LoVo (cell line): Measurements from ENCODE around the gene OTOG.
A peak's percentile ranks its signal among the peaks of the same experiment; 100 is the strongest.

Experiments
- DNase-seq: peaks from one replicate; pipeline ENCODE4 v3.0.0-alpha.2; 2016; ENCODE audit warnings: low spot score

The OTOG gene, protein sequence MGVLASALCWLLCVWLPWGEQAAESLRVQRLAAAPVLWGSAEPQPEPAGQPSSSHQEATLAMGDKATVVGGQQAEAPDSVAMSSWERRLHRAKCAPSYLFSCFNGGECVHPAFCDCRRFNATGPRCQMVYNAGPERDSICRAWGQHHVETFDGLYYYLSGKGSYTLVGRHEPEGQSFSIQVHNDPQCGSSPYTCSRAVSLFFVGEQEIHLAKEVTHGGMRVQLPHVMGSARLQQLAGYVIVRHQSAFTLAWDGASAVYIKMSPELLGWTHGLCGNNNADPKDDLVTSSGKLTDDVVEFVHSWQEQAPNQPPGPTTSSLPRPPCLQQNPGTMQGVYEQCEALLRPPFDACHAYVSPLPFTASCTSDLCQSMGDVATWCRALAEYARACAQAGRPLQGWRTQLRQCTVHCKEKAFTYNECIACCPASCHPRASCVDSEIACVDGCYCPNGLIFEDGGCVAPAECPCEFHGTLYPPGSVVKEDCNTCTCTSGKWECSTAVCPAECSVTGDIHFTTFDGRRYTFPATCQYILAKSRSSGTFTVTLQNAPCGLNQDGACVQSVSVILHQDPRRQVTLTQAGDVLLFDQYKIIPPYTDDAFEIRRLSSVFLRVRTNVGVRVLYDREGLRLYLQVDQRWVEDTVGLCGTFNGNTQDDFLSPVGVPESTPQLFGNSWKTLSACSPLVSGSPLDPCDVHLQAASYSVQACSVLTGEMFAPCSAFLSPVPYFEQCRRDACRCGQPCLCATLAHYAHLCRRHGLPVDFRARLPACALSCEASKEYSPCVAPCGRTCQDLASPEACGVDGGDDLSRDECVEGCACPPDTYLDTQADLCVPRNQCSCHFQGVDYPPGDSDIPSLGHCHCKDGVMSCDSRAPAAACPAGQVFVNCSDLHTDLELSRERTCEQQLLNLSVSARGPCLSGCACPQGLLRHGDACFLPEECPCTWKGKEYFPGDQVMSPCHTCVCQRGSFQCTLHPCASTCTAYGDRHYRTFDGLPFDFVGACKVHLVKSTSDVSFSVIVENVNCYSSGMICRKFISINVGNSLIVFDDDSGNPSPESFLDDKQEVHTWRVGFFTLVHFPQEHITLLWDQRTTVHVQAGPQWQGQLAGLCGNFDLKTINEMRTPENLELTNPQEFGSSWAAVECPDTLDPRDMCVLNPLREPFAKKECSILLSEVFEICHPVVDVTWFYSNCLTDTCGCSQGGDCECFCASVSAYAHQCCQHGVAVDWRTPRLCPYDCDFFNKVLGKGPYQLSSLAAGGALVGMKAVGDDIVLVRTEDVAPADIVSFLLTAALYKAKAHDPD (N-terminal part only)

DNA sequence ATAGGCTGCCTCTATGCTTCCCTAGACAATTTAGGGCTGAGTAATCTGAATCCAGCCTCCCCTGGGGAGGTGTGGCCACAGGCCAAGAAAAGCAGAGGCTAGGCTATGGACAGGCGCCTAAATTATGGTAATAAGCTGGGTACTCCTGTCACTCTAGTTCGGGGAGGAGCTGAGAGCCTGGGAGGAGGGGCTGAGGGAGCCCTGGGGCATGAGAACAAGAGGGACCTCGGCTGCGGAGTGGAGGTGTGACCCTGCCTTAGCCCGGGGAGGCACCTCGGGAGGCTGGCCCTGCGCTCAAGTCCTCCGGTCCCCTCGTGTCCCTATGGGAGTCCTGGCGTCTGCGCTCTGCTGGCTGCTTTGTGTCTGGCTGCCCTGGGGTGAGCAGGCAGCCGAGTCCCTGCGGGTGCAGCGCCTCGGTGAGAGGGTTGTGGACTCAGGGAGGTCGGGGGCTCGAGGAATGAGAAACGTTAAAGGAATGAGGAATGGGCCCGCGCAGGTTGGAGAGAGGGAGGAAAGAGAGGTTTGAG, at the start of gene OTOG:
Gene OTOG (plus strand): TSS at position 209 of the 527 bp plus-strand sequence. CDS start 114 bp downstream, at position 323.
- no peak for DNase-seq

DNA sequence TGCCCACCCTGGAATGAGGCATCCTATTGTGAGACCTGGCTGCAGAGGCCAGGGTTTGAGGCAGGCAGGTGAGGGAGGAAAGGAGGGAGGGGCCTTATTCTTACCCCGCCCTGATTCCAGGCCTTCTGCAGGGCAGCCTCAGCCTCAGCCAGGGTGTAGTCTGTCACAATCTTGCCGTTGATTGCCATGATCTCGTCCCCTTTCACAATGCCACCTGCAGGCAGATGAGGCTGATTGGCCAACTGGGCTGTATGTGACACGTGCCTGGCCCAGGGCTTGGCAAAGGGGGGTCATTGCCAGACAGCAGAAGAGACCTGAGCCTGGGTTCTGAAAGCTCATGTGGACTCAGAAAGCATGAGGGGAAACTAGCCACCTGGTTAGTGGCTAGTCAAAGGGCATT, 49.0 kb upstream of the OTOG start:
- no peak for DNase-seq

DNA sequence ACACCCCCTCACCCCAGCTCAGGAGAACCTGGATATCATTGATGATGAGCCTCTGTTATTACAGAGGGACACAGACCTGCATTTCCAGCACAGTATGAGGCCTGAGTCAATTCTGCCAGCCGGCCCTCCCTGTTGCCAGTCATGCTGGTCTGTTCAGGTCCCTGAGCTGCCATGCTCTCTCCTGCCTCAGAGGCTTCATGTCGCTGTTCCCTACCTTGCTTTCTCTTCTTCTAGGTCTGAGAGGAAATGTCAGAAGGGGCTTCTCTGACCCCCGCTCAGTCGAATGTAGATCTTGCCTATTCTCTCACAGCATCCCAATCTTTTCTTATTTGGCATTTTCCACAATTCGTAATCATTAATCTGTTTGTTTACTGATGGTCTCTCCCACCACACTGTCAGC, 48.6 kb upstream of the OTOG start:
- DNase-seq: no peak

DNA sequence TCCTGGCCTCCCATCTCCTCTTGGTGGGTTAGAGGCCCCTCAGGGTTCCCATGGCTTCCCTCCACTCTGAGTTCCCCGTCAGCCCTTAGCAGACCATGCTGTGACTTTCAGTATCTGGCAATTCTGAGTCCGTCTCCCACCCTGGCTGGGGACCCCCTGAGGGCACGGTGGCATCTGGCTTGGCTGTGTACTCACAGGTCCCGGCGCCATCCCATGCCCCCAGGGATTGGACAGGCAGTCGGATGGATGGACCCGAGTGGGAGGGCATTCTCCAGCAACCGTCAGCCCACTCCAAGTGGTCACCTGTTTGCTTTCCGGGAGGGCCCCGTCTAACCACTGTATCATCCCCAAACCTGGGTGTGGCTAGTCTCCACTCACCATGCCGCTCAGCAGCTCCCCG, 46.4 kb upstream of the OTOG start:
- DNase-seq: no peak

DNA sequence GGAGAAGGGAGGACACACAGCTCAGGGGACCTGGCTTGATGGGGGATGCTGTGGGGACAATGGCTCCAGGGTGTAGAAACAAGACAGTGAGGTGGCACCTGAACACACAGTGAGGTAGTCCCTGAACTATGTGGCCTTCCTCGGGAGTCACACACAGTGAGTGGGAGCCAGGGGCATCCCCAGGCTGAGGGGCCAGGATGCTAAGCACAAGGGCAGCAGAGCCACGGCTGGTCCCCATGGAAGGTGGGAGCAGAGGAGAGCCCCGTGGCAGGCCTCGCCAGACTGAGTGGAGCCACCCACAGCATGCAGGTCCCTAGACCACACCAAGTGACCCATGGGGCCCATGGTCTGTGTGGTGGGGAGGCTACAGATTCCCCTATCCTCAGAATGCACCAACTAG, 44.4 kb upstream of the OTOG start:
- no peak for DNase-seq

DNA sequence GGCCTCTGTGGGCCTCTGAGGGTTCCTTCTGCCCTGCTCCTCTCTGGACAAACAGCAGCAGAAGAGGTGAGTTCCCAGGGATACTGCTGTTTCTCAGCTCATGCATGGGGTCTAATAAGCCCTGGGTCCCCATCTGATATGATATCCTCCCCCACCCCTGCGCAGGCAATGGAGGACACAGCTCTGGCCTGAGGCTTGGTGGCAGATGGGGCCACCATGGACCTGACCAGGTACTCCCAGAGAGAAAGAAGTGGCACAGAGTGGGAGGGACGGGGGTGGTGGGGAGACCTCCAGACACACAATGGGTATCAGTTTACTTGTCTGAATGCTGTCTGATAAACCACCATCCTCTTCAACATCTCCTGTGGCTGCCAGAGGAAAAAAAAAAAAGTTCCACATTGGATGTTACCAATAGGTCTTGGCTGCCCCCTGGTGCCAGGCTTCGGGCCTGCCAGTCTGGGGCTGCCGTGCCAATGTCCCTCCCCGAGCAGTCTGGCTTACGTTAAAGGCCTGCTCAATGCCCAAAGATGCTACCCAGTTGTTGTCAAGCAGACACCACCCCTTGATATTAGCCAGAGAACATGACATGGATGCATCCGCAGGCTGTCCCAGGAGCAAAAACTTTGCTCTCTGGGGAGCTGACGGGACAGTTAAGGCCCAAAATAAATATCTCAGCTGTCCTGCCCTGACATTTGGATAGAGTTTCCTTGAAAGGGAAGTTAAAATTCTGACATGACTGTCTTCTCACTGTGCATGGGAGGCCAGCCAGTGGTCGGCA, 42.5 kb upstream of the OTOG start:
- DNase-seq: peak; percentile 60

DNA sequence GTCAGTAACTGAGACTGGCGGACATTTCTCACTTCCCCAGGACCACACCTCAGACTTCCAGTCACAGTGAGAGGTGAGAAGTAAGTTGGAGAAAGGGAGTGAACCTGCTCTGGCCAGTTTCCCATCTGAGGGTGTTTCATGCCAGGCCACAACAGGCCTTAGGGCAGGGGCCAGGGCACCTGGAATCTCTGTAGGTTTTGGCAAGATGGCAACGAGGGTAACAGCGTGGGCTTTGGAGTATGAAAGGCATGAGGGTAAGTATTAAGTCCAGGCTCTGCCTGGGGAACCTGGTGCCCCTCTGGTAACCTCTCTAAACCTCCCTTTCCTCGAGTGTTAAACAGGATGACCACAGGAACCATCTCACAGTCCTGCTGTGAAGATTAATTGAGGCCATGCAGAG, 41.9 kb upstream of the OTOG start:
- DNase-seq: no peak

DNA sequence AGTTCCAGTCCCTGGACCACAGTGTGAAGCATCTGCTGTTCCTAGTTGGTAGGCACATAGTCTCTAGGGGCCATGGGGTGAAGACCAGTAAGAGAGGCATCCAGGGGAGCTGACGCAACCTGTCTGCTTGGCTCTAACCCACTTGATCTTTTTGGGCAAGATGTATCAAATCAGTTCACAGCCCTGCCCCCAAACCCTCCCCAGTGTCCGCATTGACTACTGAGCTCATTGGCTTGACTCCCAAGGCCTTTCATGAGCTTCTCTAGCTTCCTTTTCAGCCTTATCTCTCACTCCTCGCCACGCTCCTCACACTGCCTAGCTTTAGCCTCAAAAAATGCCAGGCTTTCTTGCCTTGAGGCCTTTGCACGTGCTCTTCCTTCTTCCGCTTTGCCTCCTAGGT, 40.7 kb upstream of the OTOG start:
- DNase-seq: no peak

DNA sequence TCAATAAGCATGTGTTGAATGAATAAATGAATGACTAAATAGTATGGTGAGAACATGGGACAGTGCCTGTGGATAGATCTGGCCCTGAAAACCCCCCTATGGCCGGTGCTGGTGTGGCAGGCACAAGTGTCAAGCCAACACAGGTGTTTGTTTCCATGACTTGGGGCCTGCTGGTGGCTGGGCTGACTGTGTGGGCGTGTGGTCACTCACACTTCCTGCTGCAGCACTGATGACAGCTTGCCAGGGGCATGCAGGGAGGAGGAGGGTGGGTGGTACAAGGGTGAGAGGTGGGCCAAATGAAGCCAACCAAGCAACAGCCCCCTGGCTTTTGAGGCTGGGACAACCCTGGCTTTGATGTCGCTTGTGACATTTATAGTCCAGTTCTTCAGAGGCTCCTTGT, 40.1 kb upstream of the OTOG start:
- DNase-seq: no peak

DNA sequence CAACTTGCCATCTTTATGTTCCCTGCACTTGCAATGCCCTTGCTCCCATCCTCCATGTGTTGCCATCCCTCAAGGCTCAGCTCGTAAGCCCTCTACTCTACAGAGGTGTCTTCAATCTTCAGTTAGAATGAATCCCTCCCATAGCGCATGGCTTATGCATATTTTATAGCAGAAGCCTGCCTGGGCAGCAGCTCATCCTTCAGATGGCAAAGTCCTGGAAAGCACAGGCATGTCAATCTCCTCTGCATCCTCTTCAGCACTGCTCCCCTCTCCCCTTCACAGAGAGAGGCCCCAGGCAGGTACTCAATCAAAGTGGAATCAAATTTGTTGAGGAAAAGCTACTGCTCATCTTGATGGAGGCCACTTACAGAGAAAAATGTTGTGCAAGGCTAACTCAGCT, 39.3 kb upstream of the OTOG start:
- no peak for DNase-seq

DNA sequence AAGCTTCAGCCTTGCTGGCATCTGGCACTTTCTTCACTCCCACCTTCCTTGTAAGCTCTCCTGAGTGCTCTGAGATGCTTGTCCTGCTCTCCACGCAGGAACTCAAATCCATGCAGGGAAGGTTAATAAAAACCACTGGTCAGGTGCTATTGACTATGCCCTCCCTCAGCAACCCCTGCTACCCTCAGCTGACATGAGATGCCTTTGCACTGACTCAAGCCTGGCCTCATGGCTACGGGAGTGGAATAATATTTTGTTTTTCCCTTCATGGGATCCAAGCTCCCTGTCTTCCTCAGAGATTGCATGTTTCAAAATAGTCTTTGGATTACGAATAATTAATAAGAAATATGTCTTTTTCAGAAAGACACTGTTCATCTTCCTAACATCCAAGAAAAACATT, 38.8 kb upstream of the OTOG start:
- no peak for DNase-seq

DNA sequence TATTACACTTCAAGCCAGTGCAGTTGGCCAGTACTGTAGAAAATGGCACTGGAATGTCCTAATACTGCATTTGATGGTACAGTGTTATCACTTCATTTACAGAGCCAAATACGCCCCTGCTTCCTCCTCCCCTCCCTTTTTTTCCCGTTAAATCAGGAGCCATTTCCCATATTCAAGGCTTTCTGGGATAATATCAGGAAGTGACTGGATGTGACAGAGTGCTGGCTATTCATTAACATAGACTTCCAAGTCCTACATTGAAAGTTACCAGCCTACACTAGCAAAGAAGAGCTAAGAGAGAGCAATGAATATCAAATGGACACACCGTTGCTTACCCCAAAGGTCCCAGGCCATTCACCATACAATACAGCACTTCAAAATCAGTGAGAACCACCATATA, 38.3 kb upstream of the OTOG start:
- no peak for DNase-seq

DNA sequence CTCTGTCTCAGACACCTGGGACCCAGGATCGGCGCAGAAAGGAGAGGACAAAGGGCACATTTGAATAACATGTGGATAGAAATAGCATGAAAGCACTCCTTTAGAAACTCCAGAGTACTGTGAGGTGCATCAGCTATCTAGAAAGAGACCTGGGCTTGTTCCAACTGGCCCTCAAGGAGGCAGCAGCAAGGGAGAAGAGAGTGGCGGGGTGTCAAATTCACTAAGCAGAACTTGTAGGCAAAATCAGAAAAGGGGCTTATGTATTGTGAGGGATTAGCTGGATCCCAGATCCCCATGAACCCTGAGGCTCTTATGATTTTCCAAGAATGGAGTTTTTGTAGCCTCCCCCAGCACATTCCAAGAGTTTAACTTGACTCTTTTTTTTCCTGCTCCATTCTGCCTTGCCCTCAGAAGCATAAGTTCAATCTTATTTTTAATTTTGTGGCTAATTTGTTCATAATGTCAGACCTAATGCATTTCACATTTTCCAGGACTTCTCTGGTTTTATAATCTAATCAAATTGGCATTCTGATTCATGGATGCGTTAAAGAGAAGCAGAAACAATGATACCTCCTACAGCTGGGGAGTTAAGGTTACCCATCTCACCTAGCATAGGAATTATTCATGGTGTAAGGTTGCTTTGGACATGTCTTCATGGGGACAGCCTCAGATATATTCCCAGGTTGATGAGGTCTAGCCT, 36.4 kb upstream of the OTOG start:
- DNase-seq: no peak

DNA sequence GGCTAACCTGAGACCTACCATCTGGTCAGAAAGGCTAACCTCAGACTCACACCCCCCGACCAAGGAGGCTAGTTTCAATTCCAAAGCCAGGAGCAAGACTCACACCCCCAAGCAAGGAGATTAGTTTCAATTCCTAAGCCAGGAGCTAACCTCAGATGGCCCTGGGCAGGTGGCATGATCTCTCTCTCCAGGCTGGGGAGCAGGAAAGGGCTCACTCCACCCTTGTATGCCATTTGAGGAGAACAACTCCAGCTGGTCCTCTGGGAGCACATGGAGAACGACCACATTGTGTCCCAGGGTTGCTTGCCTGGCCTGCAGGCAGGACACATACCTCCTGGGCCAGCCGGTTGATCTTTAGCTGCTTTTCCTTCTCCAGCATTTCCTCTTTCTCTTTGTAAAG, 35.5 kb upstream of the OTOG start:
- no peak for DNase-seq

DNA sequence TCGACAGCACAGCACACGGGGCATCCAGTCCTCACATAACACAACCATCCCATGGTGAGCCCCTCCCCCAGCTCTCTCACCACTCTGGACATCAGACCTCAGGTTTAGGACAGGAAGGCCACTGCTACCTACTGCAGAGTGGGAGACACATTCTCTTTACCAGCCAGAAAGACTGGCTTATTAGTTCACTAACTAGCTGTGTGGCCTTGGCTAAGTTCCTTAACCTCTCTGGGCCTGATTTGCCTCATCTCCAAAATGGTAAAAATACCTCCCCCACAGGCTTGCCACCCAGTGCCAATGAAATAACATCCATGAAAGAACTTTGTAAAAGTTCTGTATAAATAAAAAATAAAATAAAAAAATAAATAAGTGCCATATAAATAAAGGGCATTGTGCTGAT, 35.0 kb upstream of the OTOG start:
- no peak for DNase-seq

DNA sequence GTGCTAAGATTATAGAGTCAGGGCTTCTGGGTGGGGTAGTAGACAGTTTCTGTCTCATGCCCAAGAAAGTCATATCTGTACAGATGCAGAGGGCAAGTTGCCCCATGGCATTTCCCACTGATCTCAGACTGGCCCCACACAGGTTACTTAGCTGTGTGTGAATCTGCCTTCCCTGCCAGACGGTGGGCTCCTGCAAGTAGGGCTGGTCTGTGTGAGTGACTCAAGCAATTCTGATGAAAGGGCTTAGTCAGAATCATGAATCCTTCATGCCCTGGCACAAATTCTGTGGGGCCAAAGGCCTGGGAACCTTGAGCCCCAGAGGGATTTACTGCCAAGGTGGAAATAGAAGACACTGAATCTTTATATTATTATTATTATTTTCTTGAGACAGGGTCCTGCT, 33.2 kb upstream of the OTOG start:
- no peak for DNase-seq

DNA sequence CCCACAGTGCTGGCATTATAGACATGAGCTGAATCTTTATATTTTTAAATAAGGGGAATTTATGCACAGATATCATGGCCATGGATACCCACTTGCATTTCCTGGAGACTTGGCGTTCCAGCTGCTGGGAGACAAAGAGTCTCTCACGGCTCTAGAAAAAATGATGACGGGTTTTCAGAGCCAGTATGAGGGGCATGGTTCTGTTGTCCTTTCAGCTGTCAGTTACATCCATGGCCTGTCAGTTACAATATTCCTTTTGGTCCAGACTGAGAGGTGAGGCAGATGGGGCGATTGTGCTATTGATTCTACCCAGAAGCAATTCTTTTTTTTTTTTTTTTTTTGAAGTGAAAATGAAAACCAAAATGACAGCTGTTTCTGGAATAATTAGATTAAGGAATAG, 32.6 kb upstream of the OTOG start:
- DNase-seq: no peak

DNA sequence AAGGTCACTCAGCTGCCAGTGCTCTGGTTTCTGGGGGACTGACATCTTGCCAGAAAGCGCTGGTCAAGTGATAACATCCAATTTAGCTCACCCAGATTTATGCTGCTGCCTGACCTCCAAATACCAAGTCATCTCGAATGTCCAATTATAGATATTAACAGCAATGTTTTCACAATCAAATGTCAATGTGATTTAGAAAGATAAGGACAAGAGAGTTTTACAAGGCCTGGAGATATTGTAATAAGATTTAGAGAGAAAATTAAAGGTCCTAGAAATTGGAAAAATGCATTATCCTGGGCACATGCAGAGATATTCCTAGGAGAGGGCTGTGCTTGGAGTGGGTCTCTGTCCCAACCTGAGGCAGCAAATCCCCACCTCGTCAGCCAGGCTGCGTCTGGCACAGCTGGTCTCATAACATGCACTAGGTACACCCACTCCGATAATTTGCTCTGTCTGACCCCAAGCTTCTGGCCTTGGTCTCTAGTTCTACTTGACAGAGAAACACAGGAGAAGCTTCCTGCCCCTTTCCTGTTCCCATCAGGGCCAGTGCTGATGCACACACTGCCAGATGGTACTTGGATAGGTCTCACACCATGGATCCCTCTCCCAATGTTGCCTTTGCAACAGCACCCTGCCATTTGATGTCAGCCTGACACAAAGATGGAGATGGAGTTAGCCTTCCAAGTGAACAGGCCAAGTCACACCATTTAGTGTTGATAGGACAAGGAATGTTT, 31.4 kb upstream of the OTOG start:
- DNase-seq: no peak

DNA sequence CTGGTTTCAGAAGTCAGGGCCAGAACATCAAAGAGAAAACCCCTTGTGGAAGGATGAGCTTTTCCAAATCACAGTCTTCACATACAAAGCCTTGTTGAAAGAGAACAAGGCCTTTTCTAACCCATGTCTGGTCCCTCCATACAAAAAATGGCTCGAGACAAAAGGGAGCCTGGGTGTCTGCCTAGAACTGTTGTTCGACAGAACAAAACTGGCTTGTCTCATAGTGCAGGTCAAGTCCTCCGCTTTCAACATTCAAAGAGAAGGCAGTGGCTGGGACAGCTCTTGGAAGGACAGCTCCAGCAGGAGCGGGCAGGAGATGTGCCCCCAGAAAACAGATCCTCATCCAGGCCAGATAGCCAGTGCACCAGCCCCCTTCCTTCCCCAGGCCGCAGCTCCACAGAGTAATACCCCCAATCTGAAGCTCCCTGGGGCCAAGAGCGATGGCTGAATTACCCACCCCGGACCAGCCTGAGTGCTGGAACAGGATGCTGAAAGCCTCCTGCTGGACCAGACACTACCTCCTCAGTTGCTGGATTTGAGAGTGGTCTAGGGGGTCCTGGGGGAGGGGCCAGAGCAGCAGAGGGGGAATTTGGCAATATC, 30.4 kb upstream of the OTOG start:
- no peak for DNase-seq

DNA sequence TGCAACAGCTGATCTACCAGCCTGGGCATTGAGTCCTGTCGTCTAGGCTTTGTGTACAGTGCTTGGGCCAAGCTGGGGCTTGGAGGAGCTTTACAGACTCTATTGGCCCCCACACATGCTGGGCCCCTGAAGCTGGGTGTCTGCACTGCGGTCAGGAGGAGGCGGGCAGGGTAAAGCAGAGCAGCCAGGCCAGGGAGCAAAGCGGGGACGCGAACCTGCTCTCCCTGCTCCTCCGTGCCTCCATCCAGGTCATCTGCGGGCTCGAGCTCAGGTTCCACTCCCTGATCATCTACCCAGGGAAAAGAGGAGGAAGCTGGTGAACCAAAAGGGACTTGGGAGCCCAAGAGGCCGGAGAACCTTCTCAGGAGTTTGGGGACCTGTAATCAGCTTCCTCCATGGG, 29.9 kb upstream of the OTOG start:
- DNase-seq: no peak
